Hepatocyte (in vitro differentiated cells): ENCODE results near the gene RASSF8. TPM values are rescaled to one million over a fixed set of nuclear protein-coding genes. Genes with fewer than 3 reads are reported as not detected.

Experiments
- DNase-seq: peaks from one replicate; pipeline ENCODE4 v3.0.0-alpha.2; 2016; ENCODE audit warnings: low spot score
- H2AFZ ChIP-seq: fragments of 200-600 bp; sonication (generic); 2 replicates; pipeline ENCODE4 v1.6.0; 2016; ENCODE audit warnings: antibody characterized with exemption, mild to moderate bottlenecking
- H3K27ac ChIP-seq: fragments of 200-600 bp; sonication (generic); 2 replicates; pipeline ENCODE4 v1.5.1; 2016; ENCODE audit warnings: mild to moderate bottlenecking
- H3K27me3 ChIP-seq: fragments of 200-600 bp; sonication (generic); 2 replicates; pipeline ENCODE4 v1.6.1; 2016
- H3K36me3 ChIP-seq: fragments of 200-600 bp; sonication (generic); replicated peaks from 2 replicates; pipeline ENCODE4 v1.5.1; 2016; ENCODE audit warnings: low read depth; ENCODE audit not compliant: insufficient read depth
- H3K4me1 ChIP-seq: fragments of 200-600 bp; sonication (generic); 2 replicates; pipeline ENCODE4 v1.5.1; 2016; ENCODE audit warnings: mild to moderate bottlenecking, moderate library complexity; ENCODE audit not compliant: insufficient read depth
- H3K4me2 ChIP-seq: fragments of 200-600 bp; sonication (generic); 2 replicates; pipeline ENCODE4 v1.6.0; 2016
- H3K4me3 ChIP-seq: fragments of 200-600 bp; sonication (generic); 2 replicates; pipeline ENCODE4 v1.5.1; 2016; ENCODE audit warnings: mild to moderate bottlenecking
- H3K79me2 ChIP-seq: fragments of 200-600 bp; sonication (generic); 2 replicates; pipeline ENCODE4 v1.6.0; 2017; ENCODE audit warnings: mild to moderate bottlenecking
- H3K9me2 ChIP-seq: fragments of 200-600 bp; sonication (generic); replicated peaks from 2 replicates; pipeline ENCODE4 v1.6.0; 2017; ENCODE audit warnings: mild to moderate bottlenecking; ENCODE audit not compliant: insufficient read depth
- H3K9me3 ChIP-seq: fragments of 200-600 bp; sonication (generic); 2 replicates; pipeline ENCODE4 v1.5.1; 2016; ENCODE audit warnings: low read depth, mild to moderate bottlenecking
- H4K20me1 ChIP-seq: fragments of 200-600 bp; sonication (generic); 2 replicates; pipeline ENCODE4 v1.6.0; 2016; ENCODE audit warnings: mild to moderate bottlenecking; ENCODE audit not compliant: insufficient read depth, poor library complexity, severe bottlenecking
- EZH2 ChIP-seq: fragments of 200-600 bp; sonication (generic); IDR thresholded peaks from 2 replicates; pipeline ENCODE4 v1.6.1; 2016; ENCODE audit warnings: antibody characterized with exemption, mild to moderate bottlenecking, borderline replicate concordance
- EZH2phosphoT487 ChIP-seq: fragments of 200-600 bp; sonication (generic); IDR thresholded peaks from one replicate; pipeline ENCODE4 v1.6.1; 2018; ENCODE audit warnings: antibody characterized with exemption, mild to moderate bottlenecking, low read depth, moderate library complexity; ENCODE audit not compliant: unreplicated experiment, severe bottlenecking
- WGBS: methylation state at CpG from one replicate; pipeline ENCODE4 v1.1.6; 2016; ENCODE audit warnings: low lambda C conversion rate; ENCODE audit errors: missing lambda C conversion rate; 5-methylcytosine and 5-hydroxymethylcytosine counted together
- polyA plus RNA-seq: library from polyadenylated mRNA; unstranded; fragments of >200 nt; fragmentation: Nextera tagmentation; extraction: Ambion mirVana; gene quantifications from 2 replicates; pipeline ENCODE4 v1.2.1, GENCODE V29; 2016
- total RNA-seq: library from RNA; depleted of rRNA; stranded (reverse); fragments of >200 nt; gene quantifications from 2 replicates; pipeline ENCODE4 v1.2.3, GENCODE V29; 2014
- TF ChIP-seq, protein P1 (sequence below): fragments of 200-600 bp; sonication (generic); IDR thresholded peaks from 2 replicates; pipeline ENCODE4 v1.5.1; 2016; ENCODE audit warnings: antibody characterized with exemption, mild to moderate bottlenecking; ENCODE audit not compliant: poor library complexity

Gene RASSF8
- total and polyA plus RNA-seq, 2 experiments from 2014 or later: 24.6 to 46.2 TPM

DNA sequence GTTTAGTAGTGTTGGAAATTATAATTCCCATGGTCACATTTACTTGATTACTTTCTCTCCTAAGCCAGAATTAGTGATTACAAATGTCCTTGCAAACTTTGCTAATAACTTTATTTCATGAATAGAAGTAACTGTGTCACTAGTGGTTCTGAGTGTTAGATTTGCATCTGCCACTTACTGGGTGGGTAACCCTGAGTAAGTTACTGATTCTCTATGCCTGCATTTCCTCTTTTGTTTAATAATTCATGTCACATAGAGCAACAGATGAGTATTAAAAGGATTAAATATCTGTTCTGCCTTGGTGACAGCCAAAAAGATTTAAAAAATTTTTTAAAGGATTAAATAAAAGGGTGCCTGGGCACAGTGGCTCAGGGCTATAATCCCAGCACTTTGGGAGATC is 87.7 kb downstream of the RASSF8 start:
- H3K9me3 ChIP-seq: no peaks in the 10 kb centered on the region
- H3K4me2 ChIP-seq: no peak overlapping the region
- peaks cover 93% of the 10 kb centered on the region for H3K79me2 ChIP-seq
- H3K4me1 ChIP-seq: peaks cover 27% of the 10 kb centered on the region
- TF ChIP-seq, protein P1, sequence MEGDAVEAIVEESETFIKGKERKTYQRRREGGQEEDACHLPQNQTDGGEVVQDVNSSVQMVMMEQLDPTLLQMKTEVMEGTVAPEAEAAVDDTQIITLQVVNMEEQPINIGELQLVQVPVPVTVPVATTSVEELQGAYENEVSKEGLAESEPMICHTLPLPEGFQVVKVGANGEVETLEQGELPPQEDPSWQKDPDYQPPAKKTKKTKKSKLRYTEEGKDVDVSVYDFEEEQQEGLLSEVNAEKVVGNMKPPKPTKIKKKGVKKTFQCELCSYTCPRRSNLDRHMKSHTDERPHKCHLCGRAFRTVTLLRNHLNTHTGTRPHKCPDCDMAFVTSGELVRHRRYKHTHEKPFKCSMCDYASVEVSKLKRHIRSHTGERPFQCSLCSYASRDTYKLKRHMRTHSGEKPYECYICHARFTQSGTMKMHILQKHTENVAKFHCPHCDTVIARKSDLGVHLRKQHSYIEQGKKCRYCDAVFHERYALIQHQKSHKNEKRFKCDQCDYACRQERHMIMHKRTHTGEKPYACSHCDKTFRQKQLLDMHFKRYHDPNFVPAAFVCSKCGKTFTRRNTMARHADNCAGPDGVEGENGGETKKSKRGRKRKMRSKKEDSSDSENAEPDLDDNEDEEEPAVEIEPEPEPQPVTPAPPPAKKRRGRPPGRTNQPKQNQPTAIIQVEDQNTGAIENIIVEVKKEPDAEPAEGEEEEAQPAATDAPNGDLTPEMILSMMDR: no peak
- TF ChIP-seq EZH2phosphoT487: no peak
- no peak for TF ChIP-seq EZH2
- H3K27me3 ChIP-seq: no peaks in the 10 kb centered on the region
- DNase-seq: no peak
- H2AFZ ChIP-seq: no peak overlapping the region
- no peaks in the 10 kb centered on the region for H3K9me2 ChIP-seq
- no peak overlapping the region for H3K4me3 ChIP-seq
- H3K27ac ChIP-seq: no peak overlapping the region
- peaks cover 30% of the 10 kb centered on the region for H4K20me1 ChIP-seq
- H3K36me3 ChIP-seq: no peaks in the 10 kb centered on the region

DNA sequence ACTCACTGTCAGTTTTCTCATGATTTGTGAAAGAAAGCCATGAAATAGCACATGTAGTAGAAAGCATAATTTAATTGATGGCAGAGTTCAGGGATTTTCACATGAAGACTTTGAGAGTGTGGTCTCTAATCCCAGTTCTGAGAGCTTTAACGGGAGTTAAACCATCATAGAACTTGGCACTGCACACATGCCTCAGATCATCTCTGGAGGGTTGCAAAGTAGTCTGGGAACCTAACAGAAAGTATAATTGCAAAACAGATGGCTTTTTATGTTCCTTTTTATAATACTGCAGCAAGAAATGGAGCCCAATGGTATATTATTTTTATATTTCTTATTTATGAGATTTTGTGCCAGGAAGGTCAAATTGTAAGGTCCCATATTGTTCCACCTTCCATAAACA is 88.4 kb downstream of the RASSF8 start:
- no peak for DNase-seq
- H3K27ac ChIP-seq: no peak overlapping the region
- H3K9me3 ChIP-seq: no peaks in the 10 kb centered on the region
- H3K4me3 ChIP-seq: no peak overlapping the region
- TF ChIP-seq EZH2: no peak
- TF ChIP-seq, protein P1: no peak
- TF ChIP-seq EZH2phosphoT487: no peak
- H3K36me3 ChIP-seq: no peaks in the 10 kb centered on the region
- H3K27me3 ChIP-seq: no peaks in the 10 kb centered on the region
- no peaks in the 10 kb centered on the region for H3K9me2 ChIP-seq
- H3K4me2 ChIP-seq: no peak overlapping the region
- H2AFZ ChIP-seq: no peak overlapping the region
- 50% methylated on average over 1 of the region's 1 CpG for WGBS
- H3K79me2 ChIP-seq: peaks cover 93% of the 10 kb centered on the region
- H3K4me1 ChIP-seq: peaks cover 24% of the 10 kb centered on the region
- H4K20me1 ChIP-seq: peaks cover 30% of the 10 kb centered on the region

DNA sequence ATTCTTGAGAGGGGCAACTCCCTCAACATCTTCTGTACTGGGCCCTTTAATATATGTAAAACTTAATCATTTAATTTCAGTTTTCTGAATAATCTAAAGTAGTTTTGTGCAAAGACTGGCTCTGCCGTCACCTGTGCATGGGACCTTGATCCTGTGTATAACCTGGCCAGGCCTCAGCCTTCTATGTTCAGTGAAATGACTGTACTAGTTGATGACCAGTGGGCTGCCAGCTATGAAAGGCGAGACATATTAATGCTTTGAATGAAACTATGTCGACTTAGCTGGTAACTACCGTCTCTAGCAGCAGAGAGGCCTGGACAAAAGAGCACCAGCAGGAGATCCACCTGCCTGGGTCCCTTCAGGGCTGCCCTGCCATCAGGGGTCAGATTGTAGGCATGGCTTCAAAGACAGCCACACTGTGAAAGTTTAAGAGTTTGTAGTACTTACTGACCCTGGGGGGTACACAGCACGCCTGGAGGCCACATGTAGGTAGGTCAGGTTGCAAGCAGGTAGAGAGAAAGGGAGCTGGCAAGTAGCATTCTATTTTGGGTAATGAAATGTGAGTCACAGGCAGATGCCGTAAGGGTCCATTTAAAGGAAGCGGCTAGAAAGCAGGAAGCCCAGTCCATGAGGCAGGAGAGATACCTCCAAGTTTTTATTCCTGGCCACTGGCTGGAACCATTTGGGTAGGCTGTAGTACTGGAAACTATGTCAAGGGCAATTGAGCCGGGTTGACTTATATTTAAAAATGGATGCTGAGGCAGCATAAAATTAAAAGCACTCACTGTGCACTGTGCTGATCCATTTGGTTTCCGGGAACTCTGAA is 89.1 kb downstream of the RASSF8 start:
- Histone ChIP-seq H2AFZ (no peak overlapping the region), H3K4me1 (peaks cover 17% of the 10 kb centered on the region), H3K9me2 (no peaks in the 10 kb centered on the region), H3K27ac (no peak overlapping the region), H3K79me2 (peaks cover 93% of the 10 kb centered on the region), H3K27me3 (no peaks in the 10 kb centered on the region), H3K9me3 (no peaks in the 10 kb centered on the region), H3K36me3 (no peaks in the 10 kb centered on the region), H3K4me3 (no peak overlapping the region), H4K20me1 (peaks cover 30% of the 10 kb centered on the region), H3K4me2 (no peak overlapping the region)
- 87% methylated on average over 9 of the region's 9 CpGs for WGBS
- no peak for DNase-seq
- TF ChIP-seq EZH2phosphoT487 (no peak), EZH2 (no peak)
- TF ChIP-seq, protein P1: no peak
